ENCODE data around the gene TC2N. TPM values are rescaled to one million over a fixed set of nuclear protein-coding genes. Genes with fewer than 3 reads are reported as not detected.
"Not testable (repeated sequence)": the region's sequence is repeated elsewhere in the genome, so short reads cannot be mapped to it uniquely, and the experiment has no call there.

Gene TC2N
- total RNA-seq, 3 donors from 2014 or later (not counting 1 experiment from before 2014, with no cell fraction given): 83.1 to 157 (median 126) TPM

DNA sequence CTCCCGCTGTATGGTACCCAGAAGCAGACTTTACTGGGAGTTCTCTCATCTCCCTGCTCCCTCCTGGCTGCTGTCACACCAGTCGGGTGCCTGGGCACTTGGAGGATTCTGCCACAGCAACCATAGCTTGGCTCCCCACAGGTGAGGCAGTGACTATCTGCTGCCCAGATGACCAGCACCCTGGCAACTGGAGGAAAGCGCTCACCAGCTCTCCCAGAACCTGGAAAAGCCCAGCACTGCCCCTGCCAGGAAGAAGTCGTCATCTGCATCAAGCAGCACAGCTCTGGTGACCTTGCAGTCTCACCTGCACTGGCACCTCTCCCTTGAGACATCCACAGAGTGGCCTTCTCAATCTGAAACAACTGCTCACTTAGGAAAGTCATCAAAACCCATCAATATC lies 31.9 kb upstream of the TC2N start:
- Histone ChIP-seq H3K27ac (ENCODE audit: low read length) (no peak overlapping the region), H3K9me3 (ENCODE audit: control insufficient read depth, insufficient read depth, low read length) (no peaks in the 10 kb centered on the region), H3K36me3 (ENCODE audit: control insufficient read depth, insufficient read depth, low read length) (no peaks in the 10 kb centered on the region), H3K4me3 (ENCODE audit: low read length) (no peak overlapping the region), H3K4me1 (ENCODE audit: control insufficient read depth, insufficient read depth, low read length) (no peaks in the 10 kb centered on the region), H3K27me3 (ENCODE audit: control insufficient read depth, insufficient read depth, low read length) (no peaks in the 10 kb centered on the region)
- DNase-seq: peak in 1 of 2 donors; percentile 61
- WGBS (ENCODE audit: insufficient coverage): 83% methylated on average over 4 of the region's 4 CpGs
- H3K4me3 Mint-ChIP-seq: no peak overlapping the region
- intact Hi-C loops (cut with micrococcal nuclease): no loop called here
- no peaks in the 10 kb centered on the region for H3K36me3 Mint-ChIP-seq
- no peaks in the 10 kb centered on the region for H3K27me3 Mint-ChIP-seq (ENCODE audit: low read depth in 2 of 2)
- no peaks in the 10 kb centered on the region for H3K9me3 Mint-ChIP-seq
- H3K27ac Mint-ChIP-seq: no peak overlapping the region
- ATAC-seq: no peak
- H3K4me1 Mint-ChIP-seq: no peaks in the 10 kb centered on the region
- TF ChIP-seq, protein P1, sequence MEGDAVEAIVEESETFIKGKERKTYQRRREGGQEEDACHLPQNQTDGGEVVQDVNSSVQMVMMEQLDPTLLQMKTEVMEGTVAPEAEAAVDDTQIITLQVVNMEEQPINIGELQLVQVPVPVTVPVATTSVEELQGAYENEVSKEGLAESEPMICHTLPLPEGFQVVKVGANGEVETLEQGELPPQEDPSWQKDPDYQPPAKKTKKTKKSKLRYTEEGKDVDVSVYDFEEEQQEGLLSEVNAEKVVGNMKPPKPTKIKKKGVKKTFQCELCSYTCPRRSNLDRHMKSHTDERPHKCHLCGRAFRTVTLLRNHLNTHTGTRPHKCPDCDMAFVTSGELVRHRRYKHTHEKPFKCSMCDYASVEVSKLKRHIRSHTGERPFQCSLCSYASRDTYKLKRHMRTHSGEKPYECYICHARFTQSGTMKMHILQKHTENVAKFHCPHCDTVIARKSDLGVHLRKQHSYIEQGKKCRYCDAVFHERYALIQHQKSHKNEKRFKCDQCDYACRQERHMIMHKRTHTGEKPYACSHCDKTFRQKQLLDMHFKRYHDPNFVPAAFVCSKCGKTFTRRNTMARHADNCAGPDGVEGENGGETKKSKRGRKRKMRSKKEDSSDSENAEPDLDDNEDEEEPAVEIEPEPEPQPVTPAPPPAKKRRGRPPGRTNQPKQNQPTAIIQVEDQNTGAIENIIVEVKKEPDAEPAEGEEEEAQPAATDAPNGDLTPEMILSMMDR (IDR thresholded peaks at IDR 0.05): no peak

DNA sequence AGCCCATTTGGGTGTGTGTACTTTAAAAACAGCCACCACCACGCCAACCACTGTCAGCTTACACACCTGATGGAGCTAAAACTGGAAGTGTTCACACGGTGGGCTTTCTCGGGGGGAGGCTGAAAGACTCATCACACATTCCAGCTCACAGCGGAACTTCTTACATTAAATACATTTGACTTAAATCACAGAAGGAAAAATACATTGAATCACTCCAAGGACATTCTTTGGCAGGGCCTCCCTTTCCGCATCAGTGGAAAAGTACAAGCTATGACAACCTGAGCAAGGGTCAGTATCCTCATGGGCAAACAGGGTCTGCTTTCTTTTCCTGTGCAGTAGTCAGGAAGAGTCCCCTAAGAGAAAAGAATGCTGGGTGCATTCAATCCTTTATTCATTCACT lies 31.0 kb upstream of the TC2N start:
- ATAC-seq: no peak
- TF ChIP-seq, protein P1 (IDR thresholded peaks at IDR 0.05): no peak
- Mint-ChIP-seq H3K27ac (no peak overlapping the region), H3K9me3 (no peaks in the 10 kb centered on the region), H3K36me3 (no peaks in the 10 kb centered on the region), H3K4me1 (peaks cover 0 to 6% of the 10 kb centered on the region in 2 donors), H3K4me3 (no peak overlapping the region), H3K27me3 (ENCODE audit: low read depth in 2 of 2) (no peaks in the 10 kb centered on the region)
- WGBS (ENCODE audit: insufficient coverage): 93% methylated on average over 5 of the region's 5 CpGs
- no peak for DNase-seq
- Histone ChIP-seq H3K4me1 (ENCODE audit: control insufficient read depth, insufficient read depth, low read length) (no peaks in the 10 kb centered on the region), H3K4me3 (ENCODE audit: low read length) (no peak overlapping the region), H3K27ac (ENCODE audit: low read length) (no peak overlapping the region), H3K9me3 (ENCODE audit: control insufficient read depth, insufficient read depth, low read length) (no peaks in the 10 kb centered on the region), H3K36me3 (ENCODE audit: control insufficient read depth, insufficient read depth, low read length) (no peaks in the 10 kb centered on the region), H3K27me3 (ENCODE audit: control insufficient read depth, insufficient read depth, low read length) (no peaks in the 10 kb centered on the region)
- intact Hi-C loops (cut with micrococcal nuclease): no loop called here

DNA sequence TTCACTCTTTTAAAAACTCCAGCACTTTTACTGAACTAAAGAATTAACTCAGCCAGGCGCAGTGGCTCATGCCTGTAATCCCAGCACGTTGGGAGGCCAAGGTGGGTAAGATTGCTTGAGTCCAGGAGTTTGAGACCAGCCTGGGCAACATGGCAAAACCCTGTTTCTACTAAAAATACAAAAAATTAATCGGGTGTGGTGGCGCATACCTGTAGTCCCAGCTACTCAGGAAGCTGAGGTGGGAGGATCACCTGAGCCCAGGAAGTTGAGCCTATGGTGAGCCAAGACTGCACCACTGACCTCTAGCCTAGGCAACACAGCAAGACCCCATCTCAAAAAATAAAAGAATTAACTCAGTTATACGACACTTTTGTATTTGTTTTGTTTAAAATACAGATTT lies 30.4 kb upstream of the TC2N start:
- ATAC-seq: not testable (repeated sequence)

DNA sequence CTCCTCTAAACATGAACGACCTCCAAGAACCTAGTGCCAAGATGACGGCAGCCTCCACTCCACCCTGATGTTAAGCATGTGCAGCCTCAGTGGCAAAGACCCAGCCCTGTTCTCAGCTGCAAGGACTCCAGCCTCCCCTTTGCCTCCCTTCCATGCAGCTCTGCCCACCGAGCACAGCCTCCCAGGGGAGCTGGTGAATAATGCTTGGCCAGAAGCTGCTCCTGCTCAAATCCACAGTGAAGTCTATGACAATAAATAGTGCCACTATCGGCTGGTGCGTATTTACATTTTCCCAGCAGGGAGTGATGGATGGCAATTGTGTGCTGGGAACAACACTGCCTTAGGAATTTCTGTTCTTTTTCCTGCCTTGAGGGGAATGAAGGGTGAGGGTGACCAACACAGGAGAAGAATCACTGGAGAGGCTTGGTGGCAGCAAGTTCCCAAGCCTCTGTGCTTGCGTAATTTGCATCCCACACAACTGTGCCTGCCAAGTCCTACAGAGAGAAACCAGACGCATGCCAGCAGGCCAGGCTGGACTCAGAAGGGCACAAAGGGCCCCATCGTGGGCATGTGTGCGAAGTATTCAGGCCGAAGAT lies 29.9 kb upstream of the TC2N start:
- no peaks in the 10 kb centered on the region for H3K27me3 ChIP-seq (ENCODE audit: control insufficient read depth, insufficient read depth, low read length)
- Mint-ChIP-seq H3K27me3 (ENCODE audit: low read depth in 2 of 2) (no peaks in the 10 kb centered on the region), H3K36me3 (no peaks in the 10 kb centered on the region), H3K4me3 (no peak overlapping the region), H3K9me3 (no peaks in the 10 kb centered on the region), H3K27ac (no peak overlapping the region), H3K4me1 (peaks cover 0 to 7% of the 10 kb centered on the region in 2 donors)
- intact Hi-C loops (cut with micrococcal nuclease): no loop called here
- 89% methylated on average over 10 of the region's 10 CpGs for WGBS (ENCODE audit: insufficient coverage)
- no peak overlapping the region for H3K4me3 ChIP-seq (ENCODE audit: low read length)
- no peak for DNase-seq
- H3K27ac ChIP-seq (ENCODE audit: low read length): no peak overlapping the region
- H3K9me3 ChIP-seq (ENCODE audit: control insufficient read depth, insufficient read depth, low read length): no peaks in the 10 kb centered on the region
- H3K36me3 ChIP-seq (ENCODE audit: control insufficient read depth, insufficient read depth, low read length): no peaks in the 10 kb centered on the region
- TF ChIP-seq, protein P1 (IDR thresholded peaks at IDR 0.05): no peak
- no peak for ATAC-seq
- H3K4me1 ChIP-seq (ENCODE audit: control insufficient read depth, insufficient read depth, low read length): no peaks in the 10 kb centered on the region

More for the DNA sequence above, 30.4 kb upstream of the TC2N start:
- H3K9me3 Mint-ChIP-seq; H3K36me3 Mint-ChIP-seq; H3K4me3 ChIP-seq (ENCODE audit: low read length); H3K27ac Mint-ChIP-seq; H3K27ac ChIP-seq (ENCODE audit: low read length); H3K4me1 Mint-ChIP-seq; H3K27me3 ChIP-seq (ENCODE audit: control insufficient read depth, insufficient read depth, low read length); H3K4me3 Mint-ChIP-seq; intact Hi-C loops (cut with micrococcal nuclease); H3K27me3 Mint-ChIP-seq (ENCODE audit: low read depth in 2 of 2); H3K9me3 ChIP-seq (ENCODE audit: control insufficient read depth, insufficient read depth, low read length); H3K36me3 ChIP-seq (ENCODE audit: control insufficient read depth, insufficient read depth, low read length); H3K4me1 ChIP-seq (ENCODE audit: control insufficient read depth, insufficient read depth, low read length); DNase-seq: not testable (repeated sequence)
- 94% methylated on average over 4 of the region's 5 CpGs for WGBS (ENCODE audit: insufficient coverage)
